ENCODE data around the gene DPF3.

DPF3 gene

GRCh38 chr14:72833174-72833573, 60.7 kb downstream of the DPF3 start:
- FAIRE-seq = no peak

- no peak for FAIRE-seq
Measured at GRCh38 chr14:72830786-72831594, 62.9 kb downstream of the DPF3 start.

- no peak for FAIRE-seq
Measured at GRCh38 chr14:72830356-72830755, 63.5 kb downstream of the DPF3 start.

GRCh38 chr14:72828604-72829003, 65.3 kb downstream of the DPF3 start:
- FAIRE-seq = no peak

- no peak for FAIRE-seq
Measured at GRCh38 chr14:72826039-72826438, 67.9 kb downstream of the DPF3 start.

GRCh38 chr14:72825486-72825885, 68.4 kb downstream of the DPF3 start:
- FAIRE-seq = no peak

- no peak for FAIRE-seq
Measured at GRCh38 chr14:72824051-72824450, 69.8 kb downstream of the DPF3 start.

GRCh38 chr14:72822946-72823611, 70.8 kb downstream of the DPF3 start:
- FAIRE-seq = no peak

- FAIRE-seq = no peak
Measured at GRCh38 chr14:72818998-72819397, 74.9 kb downstream of the DPF3 start.

GRCh38 chr14:72816287-72816686, 77.6 kb downstream of the DPF3 start:
- no peak for FAIRE-seq

- no peak for FAIRE-seq
Measured at GRCh38 chr14:72815430-72815829, 78.5 kb downstream of the DPF3 start.

- no peak for FAIRE-seq
Measured at GRCh38 chr14:72812292-72812851, 81.5 kb downstream of the DPF3 start.

- no peak for FAIRE-seq
Measured at GRCh38 chr14:72810201-72810600, 83.7 kb downstream of the DPF3 start.

GRCh38 chr14:72809063-72809462, 84.8 kb downstream of the DPF3 start:
- no peak for FAIRE-seq

GRCh38 chr14:72808564-72808963, 85.3 kb downstream of the DPF3 start:
- FAIRE-seq = no peak

- FAIRE-seq = no peak
Measured at GRCh38 chr14:72802588-72802946, 91.3 kb downstream of the DPF3 start.

GRCh38 chr14:72801836-72802587, 91.9 kb downstream of the DPF3 start:
- no peak for FAIRE-seq

GRCh38 chr14:72801381-72801812, 92.5 kb downstream of the DPF3 start:
- no peak for FAIRE-seq

- FAIRE-seq = no peak
Measured at GRCh38 chr14:72800848-72801370, 93.0 kb downstream of the DPF3 start.

- no peak for FAIRE-seq
Measured at GRCh38 chr14:72800296-72800695, 93.6 kb downstream of the DPF3 start.

- no peak for FAIRE-seq
Measured at GRCh38 chr14:72796935-72797334, 97.0 kb downstream of the DPF3 start.

GRCh38 chr14:72793156-72793939, 100.6 kb downstream of the DPF3 start:
- no peak for FAIRE-seq

All from endometrium (tissue), 2 donors.